ENCODE data around the gene SLC49A3. TPM values are rescaled to one million over a fixed set of nuclear protein-coding genes. Genes with fewer than 3 reads are reported as not detected.

The SLC49A3 gene
- polyA plus RNA-seq, 3 donors, result 9.5 to 29.8 (median 11.1) TPM

DNA sequence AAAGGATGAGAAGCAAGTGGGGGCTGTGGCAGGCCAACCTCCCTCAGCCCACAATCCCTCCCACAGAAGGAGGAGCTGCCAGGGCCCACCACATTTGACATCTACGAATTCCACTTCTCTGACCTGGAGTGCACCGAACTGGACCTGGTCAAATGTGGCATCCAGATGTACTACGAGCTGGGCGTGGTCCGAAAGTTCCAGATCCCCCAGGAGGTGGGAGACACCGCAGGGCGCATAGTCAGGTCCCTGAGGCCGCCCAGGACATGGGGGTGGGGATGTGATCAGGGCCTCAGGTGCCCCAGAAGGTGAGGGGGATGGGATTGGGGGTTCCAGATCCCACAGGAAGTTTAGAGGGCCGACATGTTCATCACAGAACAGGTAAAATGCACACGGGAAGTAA is 28.6 kb downstream of the SLC49A3 start:
- DNase-seq, result no peak
- H3K27me3 ChIP-seq (ENCODE audit: control insufficient read depth in 2 of 2, insufficient read depth in 2 of 2, low read length in 2 of 2), result no peaks in the 10 kb centered on the region
- H3K9me3 Mint-ChIP-seq, result peaks cover 0 to 19% (median 15%) of the 10 kb centered on the region in 7 donors
- no peak overlapping the region for H2AFZ ChIP-seq (ENCODE audit: insufficient read depth, low read depth, low read length, poor library complexity, severe bottlenecking)
- TF ChIP-seq, protein P1, sequence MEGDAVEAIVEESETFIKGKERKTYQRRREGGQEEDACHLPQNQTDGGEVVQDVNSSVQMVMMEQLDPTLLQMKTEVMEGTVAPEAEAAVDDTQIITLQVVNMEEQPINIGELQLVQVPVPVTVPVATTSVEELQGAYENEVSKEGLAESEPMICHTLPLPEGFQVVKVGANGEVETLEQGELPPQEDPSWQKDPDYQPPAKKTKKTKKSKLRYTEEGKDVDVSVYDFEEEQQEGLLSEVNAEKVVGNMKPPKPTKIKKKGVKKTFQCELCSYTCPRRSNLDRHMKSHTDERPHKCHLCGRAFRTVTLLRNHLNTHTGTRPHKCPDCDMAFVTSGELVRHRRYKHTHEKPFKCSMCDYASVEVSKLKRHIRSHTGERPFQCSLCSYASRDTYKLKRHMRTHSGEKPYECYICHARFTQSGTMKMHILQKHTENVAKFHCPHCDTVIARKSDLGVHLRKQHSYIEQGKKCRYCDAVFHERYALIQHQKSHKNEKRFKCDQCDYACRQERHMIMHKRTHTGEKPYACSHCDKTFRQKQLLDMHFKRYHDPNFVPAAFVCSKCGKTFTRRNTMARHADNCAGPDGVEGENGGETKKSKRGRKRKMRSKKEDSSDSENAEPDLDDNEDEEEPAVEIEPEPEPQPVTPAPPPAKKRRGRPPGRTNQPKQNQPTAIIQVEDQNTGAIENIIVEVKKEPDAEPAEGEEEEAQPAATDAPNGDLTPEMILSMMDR (IDR thresholded peaks at IDR 0.05), result no peak
- no peak overlapping the region for H3K4me3 ChIP-seq (replicated peaks in 1 of 3; ENCODE audit: low read depth in 2 of 3, low read length in 3 of 3)
- intact Hi-C loops (cut with micrococcal nuclease), result no loop called here
- WGBS (ENCODE audit: insufficient coverage), result 95% methylated on average over 10 of the region's 10 CpGs
- H4K20me1 ChIP-seq (ENCODE audit: insufficient read depth, low read length), result no peaks in the 10 kb centered on the region
- peaks cover 10% of the 10 kb centered on the region for H3K4me1 Mint-ChIP-seq
- H3K36me3 Mint-ChIP-seq, result no peaks in the 10 kb centered on the region
- no peak overlapping the region for H3K27ac Mint-ChIP-seq
- peaks cover 11 to 15% of the 10 kb centered on the region in 2 donors for H3K4me1 ChIP-seq (ENCODE audit: control insufficient read depth in 1 of 2, insufficient read depth in 2 of 2, low read length in 2 of 2)
- no peak overlapping the region for H3K27ac ChIP-seq (ENCODE audit: low read depth in 1 of 2, low read length in 2 of 2)
- H3K9ac ChIP-seq (ENCODE audit: insufficient read depth, low read length, poor library complexity, severe bottlenecking), result no peak overlapping the region
- no peak overlapping the region for H3K4me3 Mint-ChIP-seq
- H3K27me3 Mint-ChIP-seq (ENCODE audit: low read depth in 3 of 3), result peaks cover 3 to 8% (median 3%) of the 10 kb centered on the region in 3 donors
- H3K79me2 ChIP-seq (ENCODE audit: insufficient read depth, low read length), result no peaks in the 10 kb centered on the region
- H3K4me2 ChIP-seq (replicated peaks; ENCODE audit: extremely low read depth, low read length, poor library complexity, severe bottlenecking), result no peak overlapping the region
- no peaks in the 10 kb centered on the region for H3K36me3 ChIP-seq (replicated peaks in 1 of 2; ENCODE audit: control insufficient read depth in 1 of 2, insufficient read depth in 2 of 2, low read length in 2 of 2)
- H3K9me3 ChIP-seq (replicated peaks in 1 of 2; ENCODE audit: control insufficient read depth in 1 of 2, insufficient read depth in 1 of 2, low read length in 2 of 2), result peaks cover 0 to 9% of the 10 kb centered on the region in 2 donors

DNA sequence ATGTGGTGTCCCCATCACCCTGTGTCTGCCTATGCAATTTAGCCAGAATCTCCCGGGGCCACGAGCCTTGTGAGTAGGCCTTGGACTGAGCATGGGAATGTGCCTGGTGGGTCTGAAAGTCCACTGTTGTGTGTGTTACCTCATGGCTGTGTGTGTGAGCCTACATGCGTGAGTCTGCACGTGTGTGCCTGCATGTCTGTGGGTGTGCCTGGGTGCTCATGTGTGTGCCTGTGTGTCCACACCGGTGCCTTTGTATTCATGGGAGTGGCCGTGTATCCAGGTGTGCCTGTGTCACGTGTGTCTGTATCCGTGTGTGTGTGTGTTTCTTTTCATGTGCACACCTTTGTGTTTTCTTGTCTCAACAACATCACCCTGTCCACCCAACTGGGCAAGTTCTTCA is 29.1 kb downstream of the SLC49A3 start:
- no peak overlapping the region for H3K4me3 ChIP-seq (replicated peaks in 1 of 3; ENCODE audit: low read depth in 2 of 3, low read length in 3 of 3)
- no peak overlapping the region for H3K4me3 Mint-ChIP-seq
- H3K27me3 ChIP-seq (ENCODE audit: control insufficient read depth in 2 of 2, insufficient read depth in 2 of 2, low read length in 2 of 2), result no peaks in the 10 kb centered on the region
- peaks cover 0 to 9% of the 10 kb centered on the region in 2 donors for H3K9me3 ChIP-seq (replicated peaks in 1 of 2; ENCODE audit: control insufficient read depth in 1 of 2, insufficient read depth in 1 of 2, low read length in 2 of 2)
- H3K4me2 ChIP-seq (replicated peaks; ENCODE audit: extremely low read depth, low read length, poor library complexity, severe bottlenecking), result no peak overlapping the region
- 93% methylated on average over 5 of the region's 8 CpGs for WGBS (ENCODE audit: insufficient coverage)
- H4K20me1 ChIP-seq (ENCODE audit: insufficient read depth, low read length), result no peaks in the 10 kb centered on the region
- H3K9ac ChIP-seq (ENCODE audit: insufficient read depth, low read length, poor library complexity, severe bottlenecking), result no peak overlapping the region
- H3K27me3 Mint-ChIP-seq (ENCODE audit: low read depth in 3 of 3), result peaks cover 3 to 8% (median 3%) of the 10 kb centered on the region in 3 donors
- peaks cover 10% of the 10 kb centered on the region for H3K4me1 Mint-ChIP-seq
- no peaks in the 10 kb centered on the region for H3K36me3 ChIP-seq (replicated peaks in 1 of 2; ENCODE audit: control insufficient read depth in 1 of 2, insufficient read depth in 2 of 2, low read length in 2 of 2)
- H2AFZ ChIP-seq (ENCODE audit: insufficient read depth, low read depth, low read length, poor library complexity, severe bottlenecking), result no peak overlapping the region
- no peaks in the 10 kb centered on the region for H3K79me2 ChIP-seq (ENCODE audit: insufficient read depth, low read length)
- no peak for DNase-seq
- H3K27ac ChIP-seq (ENCODE audit: low read depth in 1 of 2, low read length in 2 of 2), result no peak overlapping the region
- no peak overlapping the region for H3K27ac Mint-ChIP-seq
- peaks cover 0 to 19% (median 15%) of the 10 kb centered on the region in 7 donors for H3K9me3 Mint-ChIP-seq
- H3K36me3 Mint-ChIP-seq, result no peaks in the 10 kb centered on the region
- intact Hi-C loops (cut with micrococcal nuclease), result no loop called here
- TF ChIP-seq, protein P1 (IDR thresholded peaks at IDR 0.05), result no peak
- H3K4me1 ChIP-seq (ENCODE audit: control insufficient read depth in 1 of 2, insufficient read depth in 2 of 2, low read length in 2 of 2), result peaks cover 11 to 15% of the 10 kb centered on the region in 2 donors
